Muscle layer of duodenum (tissue), 2 donors: ENCODE measurements around the gene KLHL2.
A peak's percentile ranks its signal among the peaks of the same experiment; 100 is the strongest.

Source experiments
- H3K27ac ChIP-seq: one replicate; pipeline ENCODE4 v1.7.0; 2013; ENCODE audit warnings: mild to moderate bottlenecking, low read length
- H3K27me3 ChIP-seq: one replicate; pipeline ENCODE4 v1.7.0; 2013; ENCODE audit warnings: low read depth, mild to moderate bottlenecking, control low read depth, low read length
- H3K36me3 ChIP-seq, 2 donors: one replicate each; pipeline ENCODE4 v1.7.0; 2013; ENCODE audit warnings: low read length in 2 of 2, control low read depth in 1 of 2, mild to moderate bottlenecking in 1 of 2; ENCODE audit not compliant: insufficient read depth in 2 of 2, control insufficient read depth in 1 of 2
- H3K4me1 ChIP-seq, 2 donors: one replicate each; pipeline ENCODE4 v1.7.0; 2013; ENCODE audit warnings: low read length in 2 of 2, mild to moderate bottlenecking in 2 of 2, control low read depth in 1 of 2, moderate library complexity in 1 of 2; ENCODE audit not compliant: insufficient read depth in 2 of 2, control insufficient read depth in 1 of 2
- H3K4me3 ChIP-seq, 2 donors: one replicate each; pipeline ENCODE4 v1.7.0; 2013; ENCODE audit warnings: low read length in 2 of 2, low read depth in 1 of 2, mild to moderate bottlenecking in 1 of 2
- H3K9me3 ChIP-seq, 2 donors: one replicate each; pipeline ENCODE4 v1.7.0; 2013; ENCODE audit warnings: low read length in 2 of 2, control low read depth in 1 of 2, mild to moderate bottlenecking in 1 of 2; ENCODE audit not compliant: control insufficient read depth in 1 of 2
- donor health status: healthy.

The KLHL2 gene

DNA sequence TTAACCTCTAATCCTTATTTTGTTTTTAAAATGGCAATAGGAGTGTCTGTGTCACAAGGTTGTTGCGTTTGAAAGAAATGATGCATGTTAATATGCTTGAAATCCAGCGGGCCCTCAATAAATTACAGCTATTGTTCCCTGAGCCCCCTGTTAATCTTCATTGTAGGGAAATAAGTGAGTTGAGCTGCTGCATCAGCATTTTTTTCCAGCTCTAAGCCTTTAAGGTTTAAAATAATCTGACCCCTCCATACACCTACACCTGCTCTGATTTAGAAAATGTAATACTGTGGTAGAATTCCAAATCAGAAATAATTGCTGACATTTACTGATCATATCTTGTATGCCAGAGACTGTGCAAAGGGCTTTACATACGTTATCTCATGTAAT is 117.5 kb downstream of the KLHL2 start:
- H3K9me3 ChIP-seq: no peaks in the 10 kb centered on the region
- H3K4me3 ChIP-seq: no peak overlapping the region
- H3K27ac ChIP-seq: no peak overlapping the region

DNA sequence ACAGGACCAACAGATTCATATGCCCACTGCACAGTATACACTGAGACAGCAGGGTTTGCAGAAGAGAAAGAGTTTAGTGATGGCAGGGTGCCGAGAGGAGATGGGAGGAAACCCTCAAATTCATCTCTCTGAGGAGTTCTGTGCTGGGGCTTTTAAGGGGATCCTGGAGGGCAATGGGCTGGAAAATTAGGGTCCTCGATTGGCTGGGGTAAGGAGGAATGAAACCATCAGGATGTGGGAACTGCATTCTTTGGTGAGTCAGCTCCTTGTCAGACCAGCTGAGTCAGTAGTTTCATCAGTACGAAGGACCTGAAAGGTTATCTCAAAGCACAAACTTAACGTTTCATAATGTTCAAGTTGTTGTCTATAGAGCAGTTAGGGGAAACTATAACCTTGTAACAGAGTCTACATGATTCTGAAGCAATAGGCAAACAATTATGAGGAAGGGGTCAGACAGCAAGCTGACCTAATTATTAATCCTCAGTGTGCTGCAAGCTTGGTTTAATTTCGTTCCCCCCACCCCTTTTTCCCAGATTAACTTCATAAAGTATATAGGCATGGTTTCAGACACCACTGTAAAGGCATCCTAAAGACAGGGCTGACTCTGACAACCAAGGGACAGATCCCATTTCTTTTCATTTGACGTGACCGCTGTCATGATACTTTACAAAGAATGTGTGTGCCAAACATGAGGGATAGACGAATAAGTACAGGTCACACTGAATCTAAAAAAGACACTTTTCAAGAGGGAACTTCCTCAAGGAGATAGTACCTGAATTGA is 118.6 kb downstream of the KLHL2 start:
- Histone ChIP-seq H3K27me3 (no peaks in the 10 kb centered on the region), H3K4me1 (peaks cover 17 to 21% of the 10 kb centered on the region in 2 donors), H3K36me3 (no peaks in the 10 kb centered on the region), H3K4me3 (peak overlapping the region; percentile 92 to 100), H3K27ac (no peak overlapping the region), H3K9me3 (no peaks in the 10 kb centered on the region)

More for the DNA sequence above, 117.5 kb downstream of the KLHL2 start:
- no peaks in the 10 kb centered on the region for H3K36me3 ChIP-seq
- H3K4me1 ChIP-seq: peaks cover 17 to 21% of the 10 kb centered on the region in 2 donors
- no peaks in the 10 kb centered on the region for H3K27me3 ChIP-seq

DNA sequence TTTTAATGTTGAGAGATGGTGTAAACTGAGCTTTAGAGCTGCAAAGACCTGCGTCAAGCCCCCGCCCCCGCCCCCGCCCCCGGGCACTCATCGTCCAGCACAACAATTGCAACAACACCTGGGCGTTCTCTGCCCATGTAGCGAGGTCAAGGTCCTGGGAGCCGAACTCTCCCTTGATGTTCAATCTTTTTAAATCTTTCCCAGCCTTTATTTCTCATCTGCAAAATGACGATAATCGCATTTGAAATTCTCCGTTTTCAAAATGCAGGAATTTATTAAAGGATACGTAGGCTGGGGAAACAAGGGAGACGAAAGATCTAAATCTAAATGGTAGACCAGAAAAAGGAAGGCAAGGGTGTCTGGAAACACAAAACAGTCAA is 119.5 kb downstream of the KLHL2 start:
- peaks cover 17 to 21% of the 10 kb centered on the region in 2 donors for H3K4me1 ChIP-seq
- H3K4me3 ChIP-seq: peak overlapping the region; percentile 92 to 100
- no peaks in the 10 kb centered on the region for H3K27me3 ChIP-seq
- H3K36me3 ChIP-seq: no peaks in the 10 kb centered on the region
- peak overlapping the region; percentile 84 for H3K27ac ChIP-seq
- H3K9me3 ChIP-seq: no peaks in the 10 kb centered on the region

DNA sequence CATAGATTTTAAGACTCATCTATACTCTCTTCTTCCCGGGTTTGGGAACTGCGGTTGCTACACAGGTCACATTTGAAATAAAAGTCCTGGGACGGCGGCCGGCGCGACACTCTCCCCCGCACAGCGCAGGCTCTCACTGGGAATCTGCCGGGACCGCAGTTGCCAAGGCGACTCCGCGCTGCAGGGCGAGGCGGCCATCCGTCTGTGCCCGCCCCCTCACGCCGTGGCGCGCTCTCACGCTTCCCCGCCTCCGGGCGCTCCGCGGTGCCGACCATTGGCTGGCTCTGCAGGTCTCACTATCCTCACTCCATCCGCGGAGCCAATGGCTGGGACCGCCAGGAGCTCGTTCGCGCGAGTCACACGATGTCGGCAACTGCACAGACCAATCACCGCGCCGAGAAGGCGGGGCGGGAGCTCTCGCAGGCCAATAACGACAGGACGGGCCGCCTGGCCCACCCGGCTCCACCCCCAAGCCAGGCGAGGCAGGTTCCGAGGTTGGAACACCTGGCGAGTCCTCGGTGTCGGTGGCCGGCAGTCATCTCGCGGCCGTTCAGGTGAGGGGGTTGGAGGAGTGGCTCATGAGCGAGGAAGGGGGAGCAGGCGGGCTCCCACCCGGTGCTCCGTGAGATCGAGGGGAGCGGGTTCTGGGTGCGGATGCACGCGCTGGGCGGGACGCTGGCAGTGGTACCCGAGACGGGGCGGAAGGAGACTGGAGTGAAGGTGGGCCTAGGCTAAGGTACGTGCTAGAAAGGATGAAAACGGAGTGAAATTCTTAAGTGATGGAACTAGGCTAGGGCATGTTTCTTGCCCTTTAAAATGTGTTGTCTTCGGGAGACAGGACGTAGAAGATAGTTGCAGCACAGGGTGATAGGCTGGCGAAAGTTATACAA is 120.1 kb downstream of the KLHL2 start, which contains the start of gene MSMO1:
Gene MSMO1 (plus strand): TSS at position 459 of the 890 bp plus-strand sequence. CDS start 5,702 bp downstream, outside the sequence.
- no peaks in the 10 kb centered on the region for H3K36me3 ChIP-seq
- peak within 1 kb of the TSS; percentile 92 to 100 for H3K4me3 ChIP-seq
- peaks cover 17 to 21% of the 10 kb centered on the region in 2 donors for H3K4me1 ChIP-seq
- H3K27me3 ChIP-seq: no peaks in the 10 kb centered on the region
- peak within 1 kb of the TSS; percentile 84 for H3K27ac ChIP-seq
- H3K9me3 ChIP-seq: no peaks in the 10 kb centered on the region

DNA sequence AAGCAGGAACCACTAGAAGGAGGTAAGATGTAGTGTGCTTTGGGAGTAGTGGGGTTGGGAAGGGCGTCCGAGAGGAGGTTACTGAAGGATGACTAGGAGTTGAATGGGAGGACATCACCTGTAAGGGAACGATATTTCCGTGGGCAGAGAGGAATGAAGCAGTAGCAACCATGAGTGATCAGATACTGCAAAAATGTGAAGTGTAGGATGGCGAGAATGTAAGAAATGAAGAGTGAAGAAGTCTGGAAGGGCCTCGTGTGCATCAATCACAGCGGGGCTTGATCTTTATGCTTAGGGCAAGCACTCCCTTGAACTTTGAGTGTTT is 120.7 kb downstream of the KLHL2 start:
- peaks cover 17 to 21% of the 10 kb centered on the region in 2 donors for H3K4me1 ChIP-seq
- H3K4me3 ChIP-seq: peak overlapping the region; percentile 85 to 100
- H3K27ac ChIP-seq: peak overlapping the region; percentile 32
- H3K9me3 ChIP-seq: no peaks in the 10 kb centered on the region
- H3K27me3 ChIP-seq: no peaks in the 10 kb centered on the region
- no peaks in the 10 kb centered on the region for H3K36me3 ChIP-seq

DNA sequence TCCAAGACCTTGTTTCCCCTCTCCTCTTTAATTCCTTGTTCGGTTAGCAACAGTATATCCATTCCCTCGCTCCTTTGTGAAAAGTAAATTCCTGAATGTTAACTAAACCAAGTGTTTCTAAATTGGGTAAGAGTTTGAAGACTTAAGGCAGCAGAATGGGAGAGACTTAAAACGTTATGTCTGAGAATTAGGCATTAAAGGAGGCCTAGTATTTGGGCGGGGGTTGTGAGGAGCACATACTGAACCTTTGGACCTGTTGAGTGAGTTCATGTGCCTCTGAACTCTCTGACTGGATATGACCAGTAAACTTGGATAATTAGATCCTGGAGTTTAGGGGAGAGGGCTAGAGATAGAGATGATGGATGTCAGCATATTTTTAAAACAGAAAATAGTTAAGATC is 121.3 kb downstream of the KLHL2 start:
- peak overlapping the region; percentile 32 for H3K27ac ChIP-seq
- H3K9me3 ChIP-seq: no peaks in the 10 kb centered on the region
- no peaks in the 10 kb centered on the region for H3K36me3 ChIP-seq
- no peaks in the 10 kb centered on the region for H3K27me3 ChIP-seq
- H3K4me1 ChIP-seq: peaks cover 17 to 21% of the 10 kb centered on the region in 2 donors
- peak overlapping the region; percentile 85 to 100 for H3K4me3 ChIP-seq

DNA sequence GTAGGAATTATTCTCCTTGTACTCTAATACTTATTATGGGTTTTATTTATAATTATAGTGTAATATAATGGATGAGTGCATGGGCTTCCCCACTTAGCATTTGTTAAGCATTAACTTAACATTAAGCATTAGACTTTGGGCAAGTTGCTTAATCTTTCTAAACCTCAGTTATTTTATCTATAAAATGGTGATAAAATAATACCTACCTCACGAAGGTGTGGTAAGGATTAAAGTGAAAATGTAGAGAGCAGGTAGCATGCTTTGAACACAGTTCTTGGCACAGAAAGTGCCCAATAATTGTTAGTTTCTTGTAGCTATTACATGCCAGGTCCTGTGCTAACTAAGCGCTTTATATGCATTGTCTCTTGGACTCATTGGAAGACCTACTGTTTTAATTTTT is 122.7 kb downstream of the KLHL2 start:
- Histone ChIP-seq H3K27me3 (no peaks in the 10 kb centered on the region), H3K27ac (no peak overlapping the region), H3K9me3 (no peaks in the 10 kb centered on the region), H3K4me3 (no peak overlapping the region), H3K36me3 (no peaks in the 10 kb centered on the region), H3K4me1 (peaks cover 17 to 21% of the 10 kb centered on the region in 2 donors)

DNA sequence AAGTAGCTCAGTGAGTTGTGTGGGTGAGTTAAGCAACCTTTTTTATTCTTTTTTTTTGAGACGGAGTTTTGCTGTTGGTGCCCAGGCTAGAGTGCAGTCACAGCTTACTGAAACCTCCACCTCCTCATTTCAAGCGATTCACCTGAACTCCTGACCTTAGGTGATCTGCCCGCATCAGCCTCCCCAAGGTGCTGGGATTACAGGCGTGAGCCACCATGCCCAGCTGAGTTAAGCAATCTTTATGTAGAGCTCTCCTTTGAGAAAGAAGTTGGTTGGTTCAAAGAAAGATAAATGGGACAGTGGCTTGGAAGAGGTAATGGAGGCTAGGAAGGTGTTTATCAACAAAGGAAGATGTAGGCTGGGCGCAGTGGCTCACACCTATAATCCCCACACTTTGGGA is 123.3 kb downstream of the KLHL2 start:
- H3K4me3 ChIP-seq: no peak overlapping the region
- H3K4me1 ChIP-seq: peaks cover 17 to 21% of the 10 kb centered on the region in 2 donors
- no peaks in the 10 kb centered on the region for H3K36me3 ChIP-seq
- no peak overlapping the region for H3K27ac ChIP-seq
- H3K9me3 ChIP-seq: no peaks in the 10 kb centered on the region
- H3K27me3 ChIP-seq: no peaks in the 10 kb centered on the region

DNA sequence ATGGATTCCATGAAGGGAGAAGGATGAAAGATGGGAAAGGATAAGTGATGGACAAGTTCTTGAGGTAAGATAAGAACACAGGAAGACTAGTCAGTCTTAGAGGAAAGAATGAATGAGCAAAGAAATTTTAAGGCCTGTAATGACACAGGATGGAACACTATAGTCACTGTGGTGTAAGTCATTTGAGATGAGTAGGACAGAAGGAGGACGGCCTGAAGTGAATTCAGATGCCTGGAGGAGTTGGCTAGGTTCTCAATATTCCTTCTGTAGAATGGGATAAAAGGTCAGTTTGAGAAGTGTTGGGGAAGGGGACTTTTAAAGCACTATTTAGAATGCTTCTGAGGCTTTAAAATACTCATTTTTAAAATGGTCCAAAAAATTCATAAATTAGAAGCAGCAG is 124.0 kb downstream of the KLHL2 start:
- Histone ChIP-seq H3K4me1 (peaks cover 13 to 16% of the 10 kb centered on the region in 2 donors), H3K36me3 (no peaks in the 10 kb centered on the region), H3K27me3 (no peaks in the 10 kb centered on the region), H3K4me3 (no peak overlapping the region), H3K9me3 (no peaks in the 10 kb centered on the region), H3K27ac (no peak overlapping the region)

DNA sequence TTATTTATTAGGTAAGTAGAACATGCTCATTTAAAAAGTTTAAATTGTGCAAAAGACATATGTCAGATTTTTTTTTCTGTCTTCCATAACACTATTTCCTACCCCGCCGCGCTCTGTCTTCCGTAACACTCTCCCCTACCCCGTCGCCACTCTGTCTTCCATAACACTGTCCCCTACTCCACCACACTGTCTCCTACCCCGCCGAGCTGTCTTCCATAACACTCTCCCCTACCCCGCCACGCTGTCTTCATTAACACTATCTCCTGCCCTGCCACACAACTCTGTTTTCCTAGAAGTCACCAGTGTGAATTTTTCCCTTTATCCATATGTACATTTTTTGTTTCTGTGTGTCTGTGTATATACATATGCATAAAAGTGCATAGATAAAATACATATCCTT is 124.5 kb downstream of the KLHL2 start:
- Histone ChIP-seq H3K36me3 (peaks cover 0 to 2% of the 10 kb centered on the region in 2 donors), H3K9me3 (no peaks in the 10 kb centered on the region), H3K27ac (no peak overlapping the region), H3K27me3 (no peaks in the 10 kb centered on the region), H3K4me1 (peaks cover 10 to 14% of the 10 kb centered on the region in 2 donors), H3K4me3 (no peak overlapping the region)

DNA sequence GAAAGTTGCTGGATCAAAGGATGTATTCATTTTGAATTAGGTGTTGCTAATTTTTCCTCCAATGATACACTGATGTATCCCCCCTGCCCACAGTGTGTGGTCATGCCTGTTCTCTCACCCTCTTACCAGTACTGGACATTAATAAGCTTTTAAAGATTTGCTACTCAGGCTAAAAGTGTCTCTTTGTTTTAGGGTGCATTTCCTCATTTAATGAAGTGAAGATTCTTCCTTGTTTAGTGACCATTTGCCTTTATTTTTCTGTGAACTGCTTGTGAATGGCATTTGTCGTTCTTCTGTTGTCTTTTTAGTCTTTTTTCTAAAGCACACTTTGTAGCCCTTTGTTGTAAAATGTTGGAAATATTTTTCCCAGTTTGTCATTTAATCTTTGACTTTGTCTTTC is 125.1 kb downstream of the KLHL2 start:
- Histone ChIP-seq H3K9me3 (no peaks in the 10 kb centered on the region), H3K36me3 (peaks cover 0 to 3% of the 10 kb centered on the region in 2 donors), H3K4me1 (peaks cover 10 to 14% of the 10 kb centered on the region in 2 donors), H3K4me3 (no peak overlapping the region), H3K27ac (no peak overlapping the region), H3K27me3 (no peaks in the 10 kb centered on the region)
